GM12873 (cell line): ENCODE results near the gene ISG20L2.

Source experiments
- CTCF ChIP-seq: IDR thresholded peaks from 2 replicates; pipeline ENCODE4 v1.5.1; 2012; ENCODE audit warnings: low read depth, mild to moderate bottlenecking, moderate library complexity, low read length, control low read depth; ENCODE audit not compliant: insufficient read depth; ENCODE audit errors: missing control alignments

The ISG20L2 gene

GRCh38 chr1:156714830-156715229 is 13.7 kb downstream of the ISG20L2 start:
- TF ChIP-seq CTCF: no peak

- no peak for TF ChIP-seq CTCF
Observed at GRCh38 chr1:156712626-156713025, 15.9 kb downstream of the ISG20L2 start.

GRCh38 chr1:156711011-156711817 is 17.4 kb downstream of the ISG20L2 start:
- no peak for TF ChIP-seq CTCF

- TF ChIP-seq CTCF: no peak
Observed at GRCh38 chr1:156709757-156710489, 18.6 kb downstream of the ISG20L2 start.

GRCh38 chr1:156709031-156709430 is 19.5 kb downstream of the ISG20L2 start:
- TF ChIP-seq CTCF: no peak

GRCh38 chr1:156708218-156708661 is 20.3 kb downstream of the ISG20L2 start:
- TF ChIP-seq CTCF: no peak
